SU-DHL-6 (cell line): Measurements from ENCODE around the gene CCDC63.
"Not testable (repeated sequence)": the region's sequence is repeated elsewhere in the genome, so short reads cannot be mapped to it uniquely, and the experiment has no call there.

ENCODE experiments used
- H2AFZ ChIP-seq: fragments of 200-600 bp; sonication (generic); 2 replicates; pipeline ENCODE4 v1.6.1; 2014; ENCODE audit warnings: low read depth, mild to moderate bottlenecking, moderate library complexity, mixed read lengths, antibody characterized with exemption, low read length; ENCODE audit not compliant: severe bottlenecking
- H3F3A ChIP-seq: fragments of 200-600 bp; shearing (Covaris generic); 2 replicates; pipeline ENCODE4 v1.6.0; 2016; ENCODE audit warnings: antibody characterized with exemption, mild to moderate bottlenecking; ENCODE audit not compliant: insufficient read depth
- H3K27ac ChIP-seq: fragments of 200-600 bp; sonication (generic); 2 replicates; pipeline ENCODE4 v1.5.1; 2016; ENCODE audit warnings: low read depth, mild to moderate bottlenecking, low read length, moderate library complexity, mixed read lengths
- H3K27me3 ChIP-seq: fragments of 200-600 bp; sonication (generic), shearing (Covaris generic); 2 replicates; pipeline ENCODE4 v1.6.0; 2014; ENCODE audit warnings: mild to moderate bottlenecking, low read length
- H3K36me3 ChIP-seq: fragments of 200-600 bp; sonication (generic); 2 replicates; pipeline ENCODE4 v1.6.1; 2014; ENCODE audit warnings: mild to moderate bottlenecking, low read length, mixed read lengths
- H3K4me2 ChIP-seq: fragments of 300-600, 200-600 bp; shearing (Covaris generic), sonication (generic); 2 replicates; pipeline ENCODE4 v1.6.0; 2014; ENCODE audit warnings: low read length, low read depth, mild to moderate bottlenecking; ENCODE audit not compliant: poor library complexity, severe bottlenecking
- H3K4me3 ChIP-seq: fragments of 200-600 bp; sonication (generic); 2 replicates; pipeline ENCODE4 v1.5.1; 2014; ENCODE audit warnings: antibody characterized with exemption, low read length, mild to moderate bottlenecking, mixed read lengths; ENCODE audit not compliant: insufficient read depth, poor library complexity, severe bottlenecking
- H3K79me2 ChIP-seq: fragments of 200-600 bp; sonication (generic); 2 replicates; pipeline ENCODE4 v1.6.1; 2014; ENCODE audit warnings: mild to moderate bottlenecking, low read length, moderate library complexity; ENCODE audit not compliant: insufficient read depth
- H3K9ac ChIP-seq: fragments of 200-600 bp; sonication (generic); 2 replicates; pipeline ENCODE4 v1.7.0; 2014; ENCODE audit warnings: mild to moderate bottlenecking, low read length
- H3K9me2 ChIP-seq: fragments of 200-600 bp; sonication (generic); replicated peaks from 2 replicates; pipeline ENCODE4 v1.6.1; 2014; ENCODE audit warnings: low read length; ENCODE audit not compliant: insufficient read depth
- H3K9me3 ChIP-seq: fragments of 200-600 bp; sonication (generic); 2 replicates; pipeline ENCODE4 v1.6.1; 2014; ENCODE audit warnings: low read length, mixed read lengths; ENCODE audit not compliant: insufficient read depth
- H4K20me1 ChIP-seq: fragments of 200-600 bp; sonication (generic); 2 replicates; pipeline ENCODE4 v1.6.1; 2014; ENCODE audit warnings: low read depth, mild to moderate bottlenecking, antibody characterized with exemption, low read length, moderate library complexity, mixed read lengths
- CTCF ChIP-seq: fragments of 200-600 bp; sonication (generic); IDR thresholded peaks from one replicate; pipeline ENCODE4 v1.5.1; 2017; ENCODE audit warnings: antibody characterized with exemption, mild to moderate bottlenecking, low read length, moderate library complexity; ENCODE audit not compliant: insufficient read depth, poor library complexity, severe bottlenecking
- EZH2phosphoT487 ChIP-seq: fragments of 200-600 bp; sonication (generic), shearing (Covaris generic); conservative IDR thresholded peaks from 2 replicates; pipeline ENCODE4 v1.6.1; 2018; ENCODE audit warnings: mild to moderate bottlenecking, antibody characterized with exemption, low read length, moderate library complexity, mixed read lengths

The CCDC63 gene

GRCh38 chr12:110941391-110941790 is 94.6 kb downstream of the CCDC63 start:
- TF ChIP-seq EZH2phosphoT487 (no peak), CTCF (no peak)
- Histone ChIP-seq H3K9me2 (no peaks in the 10 kb centered on the region), H3K4me2 (no peak overlapping the region), H2AFZ (no peak overlapping the region), H3F3A (no peaks in the 10 kb centered on the region), H3K4me3 (no peak overlapping the region), H3K27ac (no peak overlapping the region), H3K9ac (no peak overlapping the region), H3K79me2 (no peaks in the 10 kb centered on the region), H3K9me3 (peaks cover 10% of the 10 kb centered on the region; the same call in 1 of the 2 replicates), H4K20me1 (no peaks in the 10 kb centered on the region), H3K36me3 (no peaks in the 10 kb centered on the region), H3K27me3 (no peaks in the 10 kb centered on the region)

GRCh38 chr12:110943373-110943772 is 96.6 kb downstream of the CCDC63 start:
- Histone ChIP-seq H3K9me2 (no peaks in the 10 kb centered on the region), H3K9me3 (peaks cover 14% of the 10 kb centered on the region; the same call in 1 of the 2 replicates), H3K4me2 (no peak overlapping the region), H2AFZ (no peak overlapping the region), H3K27ac (no peak overlapping the region), H4K20me1 (no peaks in the 10 kb centered on the region), H3K27me3 (no peaks in the 10 kb centered on the region), H3K79me2 (no peaks in the 10 kb centered on the region), H3K4me3 (no peak overlapping the region), H3F3A (no peaks in the 10 kb centered on the region), H3K9ac (no peak overlapping the region), H3K36me3 (no peaks in the 10 kb centered on the region)
- TF ChIP-seq EZH2phosphoT487 (no peak), CTCF (no peak)

GRCh38 chr12:110948041-110948440 is 101.3 kb downstream of the CCDC63 start:
- TF ChIP-seq CTCF (no peak), EZH2phosphoT487 (no peak)
- Histone ChIP-seq H3K27ac (no peak overlapping the region), H3K79me2 (no peaks in the 10 kb centered on the region), H3K4me3 (no peak overlapping the region), H3K27me3 (no peaks in the 10 kb centered on the region), H3K9ac (no peak overlapping the region), H4K20me1 (no peaks in the 10 kb centered on the region), H3K9me2 (no peaks in the 10 kb centered on the region), H3F3A (no peaks in the 10 kb centered on the region), H3K9me3 (peaks cover 14% of the 10 kb centered on the region; the same call in 1 of the 2 replicates), H2AFZ (no peak overlapping the region), H3K4me2 (no peak overlapping the region), H3K36me3 (no peaks in the 10 kb centered on the region)

- not testable (repeated sequence) for H3K36me3 ChIP-seq, H3K4me2 ChIP-seq, H3K4me3 ChIP-seq, H3K27me3 ChIP-seq, H2AFZ ChIP-seq, H3K27ac ChIP-seq, H3K9me2 ChIP-seq, H3K79me2 ChIP-seq, H4K20me1 ChIP-seq, H3K9ac ChIP-seq, H3F3A ChIP-seq
- peaks cover 13% of the 10 kb centered on the region; the same call in 1 of the 2 replicates for H3K9me3 ChIP-seq
Observed at GRCh38 chr12:110950466-110950865, 103.7 kb downstream of the CCDC63 start.

GRCh38 chr12:110950867-110951266 is 104.1 kb downstream of the CCDC63 start:
- not testable (repeated sequence) for H3K27me3 ChIP-seq, H3K9me3 ChIP-seq, H3K4me2 ChIP-seq, H3K27ac ChIP-seq, H3K4me3 ChIP-seq, H3K36me3 ChIP-seq, H2AFZ ChIP-seq, H4K20me1 ChIP-seq, H3F3A ChIP-seq, H3K9me2 ChIP-seq, H3K9ac ChIP-seq, H3K79me2 ChIP-seq
